Activated CD4-positive, alpha-beta T cell treated with anti-CD3 and anti-CD28 coated beads, Interleukin-2, amount 10 ng/mL, durations not matched to agents 24 days and 14 days (primary cell): ENCODE data around the gene ASPHD2. TPM values are rescaled to one million over a fixed set of nuclear protein-coding genes. Genes with fewer than 3 reads are reported as not detected.

Experiments used
- total RNA-seq: library from RNA; stranded (reverse); gene quantifications from 2 replicates; pipeline ENCODE4 v1.2.3, GENCODE V29; 2022

The ASPHD2 gene
- total RNA-seq, 1 donor from 2014 or later: 20.7 TPM

Other genes starting within 250 kb of the ASPHD2 start
- 47.0 and 51.2 TPM in 2 replicates for gene HPS4, start 54.5 kb downstream of the ASPHD2 start, total RNA-seq
- 28.1 and 32.4 TPM in 2 replicates for gene SRRD, start 54.6 kb downstream of the ASPHD2 start, total RNA-seq
- gene TFIP11, start 83.2 kb downstream of the ASPHD2 start, total RNA-seq: 51.2 and 56.3 TPM in 2 replicates
- 30.0 and 33.5 TPM in 2 replicates for gene TPST2, start 160.9 kb downstream of the ASPHD2 start, total RNA-seq
- gene CRYBB1, start 188.8 kb downstream of the ASPHD2 start, total RNA-seq: not detected in 2 replicates
- gene CRYBA4, start 192.7 kb downstream of the ASPHD2 start, total RNA-seq: not detected in 2 replicates
- 38.4 and 42.3 TPM in 2 replicates for gene MIAT, start 228.3 kb downstream of the ASPHD2 start, total RNA-seq